Lung (tissue), 12 donors: Measurements from ENCODE around the gene PABPN1L. TPM values are rescaled to one million over a fixed set of nuclear protein-coding genes. Genes with fewer than 3 reads are reported as not detected.

Experiments
- ATAC-seq: fragments of 200-7000 bp; cut with Tn5 transposase; one replicate; pipeline ENCODE4 v1.9.1; 2020; ENCODE audit warnings: moderate number of reproducible peaks; ENCODE audit not compliant: insufficient read depth, low FRiP score
- DNase-seq, 3 donors: peaks; one replicate each; pipeline ENCODE4 v3.0.0-alpha.2; 2013 to 2017
- H3K27ac ChIP-seq, 2 donors: one replicate each; pipeline ENCODE4 v1.5.1; 2013; ENCODE audit warnings: mild to moderate bottlenecking in 2 of 2, moderate library complexity in 2 of 2, control low read depth in 1 of 2, inconsistent platforms in 1 of 2, low read depth in 1 of 2, low read length in 1 of 2
- H3K27me3 ChIP-seq, 3 donors: one replicate each; pipeline ENCODE4 v1.5.1; 2013; ENCODE audit warnings: low read length in 2 of 3; ENCODE audit not compliant: control insufficient read depth in 3 of 3, insufficient read depth in 3 of 3
- H3K36me3 ChIP-seq, 4 donors: one replicate each; pipeline ENCODE4 v1.5.1; 2013; ENCODE audit warnings: low read length in 4 of 4, mild to moderate bottlenecking in 1 of 4, moderate library complexity in 1 of 4; ENCODE audit not compliant: control insufficient read depth in 4 of 4, insufficient read depth in 4 of 4
- H3K4me1 ChIP-seq, 5 donors: one replicate each; pipeline ENCODE4 v1.5.1; 2013; ENCODE audit warnings: low read length in 5 of 5, mild to moderate bottlenecking in 2 of 5, moderate library complexity in 1 of 5; ENCODE audit not compliant: control insufficient read depth in 5 of 5, insufficient read depth in 5 of 5
- H3K4me3 ChIP-seq: one replicate; pipeline ENCODE4 v1.5.1; 2013; ENCODE audit warnings: mild to moderate bottlenecking, control low read depth, moderate library complexity
- H3K9ac ChIP-seq, 2 donors: one replicate each; pipeline ENCODE4 v1.5.1; 2013; ENCODE audit warnings: low read length in 2 of 2, control low read depth in 1 of 2; ENCODE audit not compliant: insufficient read depth in 1 of 2
- H3K9me3 ChIP-seq, 4 donors: one replicate each; pipeline ENCODE4 v1.5.1; 2013; ENCODE audit warnings: low read length in 3 of 4, mild to moderate bottlenecking in 1 of 4, moderate library complexity in 1 of 4; ENCODE audit not compliant: control insufficient read depth in 4 of 4, insufficient read depth in 3 of 4
- WGBS, 2 donors: extraction: QIAGEN DNeasy Blood & Tissue Kit; methylation state at CpG; one replicate each; pipeline ENCODE4 v1.1.7; 2013; 5-methylcytosine and 5-hydroxymethylcytosine counted together
- polyA plus RNA-seq, 2 donors: library from polyadenylated mRNA; stranded (reverse); fragments of 200-250 nt; gene quantifications; one replicate each; pipeline ENCODE4 v1.2.1, GENCODE V29; 2013
- total RNA-seq, 2 donors: library from RNA; depleted of rRNA in 1 of 2; stranded (reverse); fragments of >200 nt in 1 of 2; gene quantifications; one replicate each; pipeline ENCODE4 v1.2.1, GENCODE V29; 2014 to 2021
- TF ChIP-seq, protein P1 (sequence below): IDR thresholded peaks from 2 replicates; pipeline ENCODE4 v1.5.1; 2012; ENCODE audit warnings: mild to moderate bottlenecking; ENCODE audit errors: control extremely low read depth, extremely low read depth
- donor health status: control.
- donor health status: control.
- donor health status: Bipolar disorder and iron deficiency.
- donor health status: healthy.
- donor health status: DM: yes; HTN: yes; CAD: no.

The PABPN1L gene
- total and polyA plus RNA-seq, 4 donors, result 0.03 to 0.22 TPM; not detected in 2

DNA sequence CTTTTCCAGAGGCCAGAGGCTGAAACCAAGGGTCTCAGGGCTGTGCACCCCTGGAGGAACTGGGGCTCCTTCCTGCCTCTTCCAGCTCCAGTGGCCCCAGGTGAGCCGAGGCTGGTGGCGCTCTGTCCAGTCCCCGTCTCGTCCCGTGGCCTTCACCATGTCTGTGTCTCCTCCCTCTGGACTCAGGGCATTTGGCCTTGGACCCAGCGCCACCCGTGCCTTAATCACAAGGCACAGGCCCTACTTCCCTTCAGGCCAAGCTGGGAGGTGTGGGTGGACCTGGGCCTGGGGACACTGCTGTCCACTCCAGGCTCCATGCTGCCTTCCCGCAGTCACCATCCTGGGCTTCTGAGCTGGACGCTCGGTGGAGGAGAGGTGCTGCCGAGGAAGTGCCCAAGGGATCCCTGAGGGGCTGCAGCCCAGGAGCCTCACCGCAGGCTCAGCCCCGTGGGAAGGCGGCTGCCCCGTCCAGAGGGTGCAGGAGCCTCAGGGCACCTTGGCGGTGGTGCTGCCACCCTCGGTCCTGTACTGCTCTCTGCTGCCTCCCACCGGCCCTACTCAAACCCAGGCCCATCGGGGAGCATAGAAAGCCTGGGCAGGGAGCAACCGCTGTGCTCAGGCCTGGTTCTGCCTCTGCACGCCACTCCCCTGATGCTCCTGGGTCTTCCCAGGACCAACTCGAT, 45.2 kb downstream of the PABPN1L start:
- Histone ChIP-seq H3K36me3 (peaks cover 0 to 37% (median 6%) of the 10 kb centered on the region in 4 donors), H3K9me3 (no peaks in the 10 kb centered on the region), H3K4me3 (no peak overlapping the region), H3K27ac (no peak overlapping the region), H3K4me1 (peaks cover 0 to 12% (median 2%) of the 10 kb centered on the region in 5 donors), H3K9ac (no peak overlapping the region), H3K27me3 (no peaks in the 10 kb centered on the region)
- TF ChIP-seq, protein P1, sequence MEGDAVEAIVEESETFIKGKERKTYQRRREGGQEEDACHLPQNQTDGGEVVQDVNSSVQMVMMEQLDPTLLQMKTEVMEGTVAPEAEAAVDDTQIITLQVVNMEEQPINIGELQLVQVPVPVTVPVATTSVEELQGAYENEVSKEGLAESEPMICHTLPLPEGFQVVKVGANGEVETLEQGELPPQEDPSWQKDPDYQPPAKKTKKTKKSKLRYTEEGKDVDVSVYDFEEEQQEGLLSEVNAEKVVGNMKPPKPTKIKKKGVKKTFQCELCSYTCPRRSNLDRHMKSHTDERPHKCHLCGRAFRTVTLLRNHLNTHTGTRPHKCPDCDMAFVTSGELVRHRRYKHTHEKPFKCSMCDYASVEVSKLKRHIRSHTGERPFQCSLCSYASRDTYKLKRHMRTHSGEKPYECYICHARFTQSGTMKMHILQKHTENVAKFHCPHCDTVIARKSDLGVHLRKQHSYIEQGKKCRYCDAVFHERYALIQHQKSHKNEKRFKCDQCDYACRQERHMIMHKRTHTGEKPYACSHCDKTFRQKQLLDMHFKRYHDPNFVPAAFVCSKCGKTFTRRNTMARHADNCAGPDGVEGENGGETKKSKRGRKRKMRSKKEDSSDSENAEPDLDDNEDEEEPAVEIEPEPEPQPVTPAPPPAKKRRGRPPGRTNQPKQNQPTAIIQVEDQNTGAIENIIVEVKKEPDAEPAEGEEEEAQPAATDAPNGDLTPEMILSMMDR, result no peak
- WGBS, 2 donors, result 89 to 90% methylated on average over 21 to 22 of the region's 22 CpGs
- DNase-seq (no peak), ATAC-seq (no peak)

- DNase-seq (peak in 1 of 3 donors; percentile 27), ATAC-seq (no peak)
- H3K36me3 ChIP-seq, result peaks cover 0 to 33% (median 6%) of the 10 kb centered on the region in 4 donors
- WGBS, 2 donors, result 91 to 93% methylated on average over 19 to 20 of the region's 20 CpGs
- H3K9ac ChIP-seq, result no peak overlapping the region
- H3K4me1 ChIP-seq, result peaks cover 0 to 12% (median 2%) of the 10 kb centered on the region in 5 donors
- H3K27ac ChIP-seq, result no peak overlapping the region
- no peaks in the 10 kb centered on the region for H3K9me3 ChIP-seq
- H3K27me3 ChIP-seq, result no peaks in the 10 kb centered on the region
- no peak overlapping the region for H3K4me3 ChIP-seq
- TF ChIP-seq, protein P1, result no peak
Measured at GRCh38 chr16:88820385-88821025, 46.0 kb downstream of the PABPN1L start.

DNA sequence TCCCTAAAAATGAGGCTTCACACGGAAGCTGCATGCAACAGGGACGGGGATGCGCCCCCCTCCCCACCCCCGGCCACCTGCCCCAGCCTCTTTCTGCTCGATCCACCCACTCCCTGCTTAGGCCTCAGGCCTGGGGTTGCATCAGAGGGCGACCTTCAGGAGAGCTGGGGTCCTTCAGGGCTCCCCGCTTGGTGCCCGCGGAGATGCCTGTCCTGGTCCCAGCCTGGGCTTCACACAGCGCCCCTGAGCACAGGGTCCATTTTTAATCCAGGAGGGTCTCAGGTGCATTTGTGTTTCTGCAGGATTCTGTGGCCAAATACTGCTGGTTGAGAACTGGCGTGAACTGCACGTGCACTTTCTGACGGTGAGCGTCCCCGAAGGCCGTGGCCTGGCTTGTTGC, 47.3 kb downstream of the PABPN1L start:
- Histone ChIP-seq H3K9me3 (no peaks in the 10 kb centered on the region), H3K9ac (no peak overlapping the region), H3K4me3 (no peak overlapping the region), H3K4me1 (peaks cover 0 to 12% (median 2%) of the 10 kb centered on the region in 5 donors), H3K36me3 (peaks cover 0 to 26% (median 3%) of the 10 kb centered on the region in 4 donors), H3K27me3 (no peaks in the 10 kb centered on the region), H3K27ac (no peak overlapping the region)
- TF ChIP-seq, protein P1, result no peak
- ATAC-seq (no peak), DNase-seq (no peak)
- 84 to 92% methylated on average over 16 of the region's 16 CpGs for WGBS, 2 donors
